ENCODE measurements around the gene WFIKKN1. TPM values are rescaled to one million over a fixed set of nuclear protein-coding genes. Genes with fewer than 3 reads are reported as not detected.
"Not testable (repeated sequence)": the region's sequence is repeated elsewhere in the genome, so short reads cannot be mapped to it uniquely, and the experiment has no call there.

Gene WFIKKN1
- total RNA-seq, 2 experiments from 2014 or later = 0.47 to 0.60 TPM

DNA sequence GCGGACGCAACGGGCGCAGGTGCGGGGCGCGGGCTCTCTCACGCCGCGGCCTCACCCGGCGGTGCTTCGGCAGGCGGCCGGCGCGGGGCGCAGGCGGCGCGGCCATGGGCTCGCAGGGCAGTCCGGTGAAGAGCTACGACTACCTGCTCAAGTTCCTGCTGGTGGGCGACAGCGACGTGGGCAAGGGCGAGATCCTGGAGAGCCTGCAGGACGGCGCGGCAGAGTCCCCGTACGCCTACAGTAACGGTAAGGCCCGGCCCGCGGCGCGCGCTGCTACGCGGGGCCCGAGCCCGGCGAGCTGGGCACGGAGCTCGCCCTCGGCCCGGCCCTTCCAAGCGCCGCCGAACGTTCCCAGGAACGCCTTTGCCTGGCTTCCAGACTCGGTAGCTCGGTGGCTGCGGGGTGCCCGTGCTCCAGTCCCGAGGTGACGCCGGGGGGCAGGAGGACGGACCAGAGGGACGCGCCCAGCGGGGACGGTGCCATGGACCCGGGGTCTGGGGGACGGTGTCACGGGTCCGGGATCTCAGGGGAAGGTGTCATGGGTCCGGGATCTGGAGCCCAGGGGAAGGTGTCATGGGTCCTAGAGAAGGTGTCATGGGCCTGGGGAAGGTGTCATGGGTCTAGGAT, 40.5 kb upstream of the WFIKKN1 start:
- H3K27me3 Mint-ChIP-seq = no peaks in the 10 kb centered on the region
- POLR2A ChIA-PET = interaction anchor here (1.0 to 1.3 kb wide), 2 partner anchors 8 to 46 kb away, joined by 5 read pairs; no protein-coding TSS in a partner anchor
- peak overlapping the region; percentile 83 for H3K4me3 Mint-ChIP-seq
- no peak for DNase-seq
- no peaks in the 10 kb centered on the region for H3K9me3 Mint-ChIP-seq
- peaks cover 19% of the 10 kb centered on the region for H3K4me1 Mint-ChIP-seq
- peak; percentile 2 for ATAC-seq (ENCODE audit: low read depth)
- H3K27ac Mint-ChIP-seq = peak overlapping the region; percentile 67
- no peaks in the 10 kb centered on the region for H3K36me3 Mint-ChIP-seq

DNA sequence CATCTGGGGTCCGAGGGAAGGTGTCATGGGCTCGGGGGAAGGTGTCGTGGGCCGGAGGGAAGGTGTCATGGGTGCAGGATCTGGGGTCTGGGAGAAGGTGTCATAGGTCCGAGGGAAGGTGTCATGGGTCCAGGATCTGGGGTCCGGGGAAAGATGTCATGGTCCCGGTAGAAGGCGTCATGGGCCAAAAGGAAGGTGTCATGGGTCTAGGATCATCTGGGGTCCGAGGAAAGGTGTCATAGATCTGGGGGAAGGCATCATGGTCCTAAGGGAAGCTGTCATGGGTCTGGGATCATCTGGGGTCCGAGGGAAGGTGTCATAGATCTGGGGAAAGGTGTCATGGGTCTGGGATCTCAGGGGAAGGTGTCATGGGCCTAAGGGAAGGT, 40.0 kb upstream of the WFIKKN1 start:
- Mint-ChIP-seq H3K36me3 (no peaks in the 10 kb centered on the region), H3K4me1 (peaks cover 19% of the 10 kb centered on the region), H3K9me3 (no peaks in the 10 kb centered on the region), H3K27me3 (no peaks in the 10 kb centered on the region), H3K4me3 (peak overlapping the region; percentile 83), H3K27ac (peak overlapping the region; percentile 67)
- DNase-seq (no peak), ATAC-seq (ENCODE audit: low read depth) (no peak)
- POLR2A ChIA-PET = interaction anchor here (1.0 to 1.3 kb wide), 2 partner anchors 8 to 46 kb away, joined by 5 read pairs; no protein-coding TSS in a partner anchor

DNA sequence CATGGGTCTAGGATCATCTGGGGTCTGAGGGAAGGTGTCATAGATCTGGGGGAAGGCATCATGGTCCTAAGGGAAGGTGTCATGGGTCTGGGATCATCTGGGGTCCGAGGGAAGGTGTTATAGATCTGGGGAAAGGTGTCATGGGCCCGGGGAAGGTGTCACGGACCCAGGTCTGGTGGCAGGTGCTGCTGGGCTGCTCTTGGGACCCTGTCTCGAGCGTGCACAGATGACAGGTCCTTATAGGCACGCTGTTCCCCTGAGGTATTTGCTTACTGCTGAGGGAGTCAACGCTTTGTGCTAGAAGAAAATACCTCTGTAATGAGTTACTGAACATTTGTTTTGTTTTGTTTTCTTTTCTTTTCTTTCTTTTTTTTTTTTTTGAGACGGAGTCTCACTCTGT, 39.6 kb upstream of the WFIKKN1 start:
- H3K4me1 Mint-ChIP-seq = peaks cover 19% of the 10 kb centered on the region
- DNase-seq (no peak), ATAC-seq (ENCODE audit: low read depth) (no peak)
- no peaks in the 10 kb centered on the region for H3K9me3 Mint-ChIP-seq
- no peaks in the 10 kb centered on the region for H3K36me3 Mint-ChIP-seq
- POLR2A ChIA-PET = no interaction called here
- peak overlapping the region; percentile 83 for H3K4me3 Mint-ChIP-seq
- peak overlapping the region; percentile 67 for H3K27ac Mint-ChIP-seq
- no peaks in the 10 kb centered on the region for H3K27me3 Mint-ChIP-seq

DNA sequence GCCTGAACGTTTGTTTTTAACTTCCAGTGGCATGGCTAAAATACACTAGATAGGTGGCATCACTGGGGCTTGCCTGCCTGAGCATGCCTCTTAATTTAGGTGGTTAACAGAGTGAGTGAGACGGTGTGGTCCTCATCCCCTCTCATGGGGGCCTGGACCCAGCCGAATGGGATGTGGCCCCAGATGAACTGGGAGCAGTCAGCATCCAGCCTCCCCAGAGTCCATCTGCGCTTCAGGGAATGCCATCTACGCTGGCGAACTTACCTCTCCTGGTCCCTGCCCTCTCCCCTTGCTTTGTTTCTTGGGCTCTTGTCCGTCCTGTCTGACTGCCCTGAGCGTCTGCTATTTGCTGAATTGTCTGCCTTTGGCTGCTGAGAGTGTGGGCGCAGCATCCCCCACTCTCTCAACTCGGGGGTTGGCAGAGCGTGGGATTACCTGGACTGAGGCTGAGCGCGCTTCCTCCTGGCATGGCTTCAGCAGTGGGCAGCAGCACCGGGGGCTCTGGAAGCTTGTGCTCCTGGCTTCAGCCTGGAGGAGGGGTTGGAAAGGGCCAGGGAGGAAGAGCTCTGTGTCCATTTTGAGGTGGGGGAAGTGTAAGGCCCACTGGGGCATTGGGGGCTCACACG, 38.8 kb upstream of the WFIKKN1 start:
- Mint-ChIP-seq H3K4me3 (no peak overlapping the region), H3K4me1 (peaks cover 17% of the 10 kb centered on the region), H3K27me3 (no peaks in the 10 kb centered on the region), H3K9me3 (no peaks in the 10 kb centered on the region), H3K27ac (no peak overlapping the region), H3K36me3 (peaks cover 5% of the 10 kb centered on the region)
- POLR2A ChIA-PET = no interaction called here
- DNase-seq (no peak), ATAC-seq (ENCODE audit: low read depth) (no peak)

DNA sequence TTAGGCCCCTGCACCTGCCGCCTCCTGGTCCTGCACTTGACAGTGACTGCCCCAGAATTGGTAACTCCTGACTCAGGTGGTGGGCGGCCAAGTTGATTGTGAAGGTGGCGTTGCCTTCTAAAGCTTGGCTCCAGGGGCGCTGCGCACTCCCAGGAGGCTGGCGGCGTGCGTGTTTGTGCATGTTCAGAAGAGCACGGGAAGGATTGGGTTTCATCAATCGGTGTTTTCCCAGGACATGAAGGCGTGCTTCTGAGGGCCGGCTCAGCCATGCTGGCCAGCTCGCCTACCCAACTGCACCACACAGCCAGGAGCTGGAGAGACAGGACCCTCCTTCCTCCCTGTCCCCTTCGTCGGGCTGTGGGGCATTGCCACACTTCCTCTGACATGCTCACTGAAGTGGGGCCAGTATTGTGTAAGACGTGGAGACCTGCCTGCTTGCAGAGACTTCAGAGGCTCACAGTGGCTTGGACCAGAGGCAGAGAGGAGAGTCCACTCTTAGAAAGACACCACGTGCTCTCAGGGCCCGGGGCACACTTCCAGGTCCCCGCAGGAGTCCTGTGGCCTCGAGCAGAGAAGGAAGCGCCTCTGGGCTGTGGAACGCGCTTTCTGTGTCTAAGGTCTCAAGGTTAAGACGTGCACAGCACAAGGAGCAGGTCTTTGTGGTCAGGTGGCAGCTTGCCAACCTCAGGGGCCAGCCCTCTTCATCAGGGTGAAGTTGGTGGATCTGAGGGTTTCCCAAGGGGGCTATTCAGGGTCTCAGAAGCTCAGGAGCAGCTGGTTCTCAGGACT, 38.1 kb upstream of the WFIKKN1 start:
- Mint-ChIP-seq H3K9me3 (no peaks in the 10 kb centered on the region), H3K4me1 (peaks cover 17% of the 10 kb centered on the region), H3K27me3 (no peaks in the 10 kb centered on the region), H3K36me3 (peaks cover 5% of the 10 kb centered on the region), H3K27ac (no peak overlapping the region), H3K4me3 (no peak overlapping the region)
- ATAC-seq (ENCODE audit: low read depth) (no peak), DNase-seq (no peak)
- POLR2A ChIA-PET = interaction anchor here (1.1 kb wide), 1 partner anchor 1372 kb away, joined by 3 read pairs; the partner anchor contains the start of gene RPS2

DNA sequence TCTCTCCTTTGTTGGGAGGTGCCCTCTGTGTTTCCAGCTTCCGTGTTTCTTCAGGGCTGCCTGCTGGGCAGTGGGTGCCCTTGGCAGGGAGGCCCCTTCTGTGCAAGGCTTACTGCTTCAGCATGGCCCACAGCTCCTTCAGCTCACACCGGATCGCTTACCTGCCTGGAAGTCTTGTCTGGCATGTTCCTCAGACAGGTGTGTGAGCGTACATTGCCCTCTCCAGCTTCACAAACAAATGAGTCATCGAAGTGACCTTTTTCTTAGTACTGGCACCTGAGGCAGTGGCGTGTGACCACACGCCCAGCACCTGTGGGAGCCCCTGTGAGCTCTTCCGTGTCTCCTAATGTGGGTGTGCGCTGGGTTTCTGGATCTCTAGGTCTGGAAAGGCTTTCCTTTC, 37.4 kb upstream of the WFIKKN1 start:
- POLR2A ChIA-PET = interaction anchor here (1.1 kb wide), 1 partner anchor 1372 kb away, joined by 3 read pairs; the partner anchor contains the start of gene RPS2
- Mint-ChIP-seq H3K36me3 (peaks cover 5% of the 10 kb centered on the region), H3K27me3 (no peaks in the 10 kb centered on the region), H3K4me3 (no peak overlapping the region), H3K4me1 (peaks cover 13% of the 10 kb centered on the region), H3K9me3 (no peaks in the 10 kb centered on the region), H3K27ac (no peak overlapping the region)
- no peak for ATAC-seq (ENCODE audit: low read depth)
- no peak for DNase-seq

DNA sequence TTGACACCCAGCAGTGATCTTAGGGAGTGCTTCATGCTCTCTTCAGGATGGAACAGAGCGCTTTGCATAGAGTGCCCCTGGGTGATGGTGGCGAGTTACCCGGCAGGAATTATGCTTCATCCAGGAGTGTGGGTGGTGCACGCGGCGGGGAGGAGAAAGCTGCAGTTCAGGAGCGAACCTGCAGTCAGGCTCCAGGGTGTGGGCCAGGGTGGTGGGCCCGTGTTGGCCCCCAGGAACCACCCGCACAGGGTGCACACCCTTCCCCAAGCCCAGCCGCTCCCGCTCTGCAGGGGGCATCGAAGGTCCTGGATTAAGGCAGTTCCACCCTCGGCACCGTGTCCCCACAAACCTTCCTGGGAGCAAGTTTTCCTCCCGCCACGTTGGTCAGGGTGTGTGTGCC, 37.0 kb upstream of the WFIKKN1 start:
- DNase-seq (no peak), ATAC-seq (ENCODE audit: low read depth) (no peak)
- Mint-ChIP-seq H3K27me3 (no peaks in the 10 kb centered on the region), H3K9me3 (no peaks in the 10 kb centered on the region), H3K4me1 (peaks cover 13% of the 10 kb centered on the region), H3K4me3 (no peak overlapping the region), H3K27ac (no peak overlapping the region), H3K36me3 (peaks cover 8% of the 10 kb centered on the region)
- POLR2A ChIA-PET = interaction anchor here (1.1 kb wide), 1 partner anchor 1371 kb away, joined by 3 read pairs; the partner anchor contains the start of gene RPS2

DNA sequence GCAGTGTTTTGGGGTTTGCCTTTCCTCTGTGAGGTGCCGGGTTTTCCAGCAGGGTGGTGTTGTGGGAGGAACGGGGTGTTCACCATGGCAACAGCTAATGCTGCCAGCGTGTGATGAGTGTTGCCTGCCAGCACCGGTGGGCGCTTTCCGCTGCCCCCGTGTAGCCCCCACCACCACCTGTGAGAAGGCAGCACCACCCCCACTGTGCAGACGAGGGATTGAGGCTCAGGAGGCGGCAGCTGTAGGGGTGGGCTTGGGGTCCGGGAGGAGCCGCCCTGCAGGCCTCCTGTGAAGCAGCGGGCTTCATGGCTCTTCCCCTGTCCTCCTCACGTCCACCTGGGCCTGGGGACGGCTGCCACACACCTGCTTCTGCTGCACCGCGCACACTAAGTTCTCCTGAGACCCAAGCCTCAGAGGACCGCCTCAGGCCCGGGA, 35.7 kb upstream of the WFIKKN1 start:
- H3K4me1 Mint-ChIP-seq = peaks cover 13% of the 10 kb centered on the region
- H3K36me3 Mint-ChIP-seq = peaks cover 9% of the 10 kb centered on the region
- no peak overlapping the region for H3K4me3 Mint-ChIP-seq
- POLR2A ChIA-PET = no interaction called here
- DNase-seq (no peak), ATAC-seq (ENCODE audit: low read depth) (no peak)
- H3K9me3 Mint-ChIP-seq = no peaks in the 10 kb centered on the region
- H3K27me3 Mint-ChIP-seq = no peaks in the 10 kb centered on the region
- H3K27ac Mint-ChIP-seq = no peak overlapping the region

DNA sequence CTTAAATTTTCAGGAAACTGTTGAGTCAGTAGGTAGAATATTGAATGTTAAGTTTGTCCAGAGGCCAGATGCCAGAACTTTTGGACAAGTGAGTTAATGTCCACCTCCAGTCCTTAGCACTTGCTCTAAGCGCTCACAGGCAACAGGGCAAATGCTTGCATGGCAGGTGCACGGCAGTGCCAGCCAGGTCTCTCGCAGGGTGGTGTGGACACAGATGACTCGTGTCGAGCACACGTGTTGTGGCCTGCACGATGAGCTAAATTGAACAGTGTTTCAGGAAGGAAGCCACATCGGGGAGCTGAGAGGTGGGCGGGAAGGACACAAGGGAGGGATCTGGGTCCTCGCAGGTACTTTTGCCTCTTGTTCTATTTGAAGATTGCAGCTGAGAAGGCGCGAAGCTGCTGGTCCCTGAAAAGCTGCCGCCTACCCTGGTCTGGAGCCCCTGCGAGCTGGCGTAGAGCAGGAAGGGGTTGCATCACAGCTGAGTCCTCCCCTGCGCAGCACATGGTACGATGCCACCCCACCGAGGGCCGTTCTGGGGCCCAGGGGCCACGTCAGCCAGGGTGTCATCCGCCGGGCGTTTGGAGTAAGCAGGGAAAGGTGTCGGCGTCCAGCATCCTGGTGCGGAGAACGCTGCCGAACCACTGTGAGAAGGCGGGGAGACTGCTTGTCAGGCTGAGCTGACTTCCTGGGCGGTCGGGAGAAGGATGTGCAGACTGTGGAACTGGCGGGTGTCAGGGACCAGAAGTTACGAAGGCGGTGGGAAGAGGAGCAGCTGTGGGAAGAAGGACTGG, 34.6 kb upstream of the WFIKKN1 start:
- H3K36me3 Mint-ChIP-seq = peaks cover 9% of the 10 kb centered on the region
- H3K27ac Mint-ChIP-seq = no peak overlapping the region
- no peak overlapping the region for H3K4me3 Mint-ChIP-seq
- POLR2A ChIA-PET = interaction anchor here (1.0 kb wide), 1 partner anchor 8 kb away, joined by 3 read pairs; no protein-coding TSS in a partner anchor
- DNase-seq (no peak), ATAC-seq (ENCODE audit: low read depth) (no peak)
- no peaks in the 10 kb centered on the region for H3K9me3 Mint-ChIP-seq
- peaks cover 7% of the 10 kb centered on the region for H3K4me1 Mint-ChIP-seq
- no peaks in the 10 kb centered on the region for H3K27me3 Mint-ChIP-seq

DNA sequence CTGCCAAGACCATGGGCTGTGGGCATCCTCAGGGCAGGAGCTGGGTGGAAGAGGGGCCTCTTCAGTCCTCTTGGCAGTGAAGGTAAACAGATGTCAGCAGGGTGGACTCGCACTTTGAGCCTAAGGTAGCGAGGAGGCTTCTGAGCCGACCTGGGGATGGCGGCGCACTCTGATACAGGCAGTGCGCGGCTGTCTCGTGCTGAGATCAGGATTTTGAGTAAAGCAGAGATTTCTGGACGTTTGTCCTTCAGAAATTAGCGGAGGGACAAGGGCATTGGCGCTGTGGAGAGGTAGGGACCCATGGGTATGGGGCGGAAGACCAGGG, 34.1 kb upstream of the WFIKKN1 start:
- Mint-ChIP-seq H3K36me3 (peaks cover 9% of the 10 kb centered on the region), H3K27ac (no peak overlapping the region), H3K9me3 (no peaks in the 10 kb centered on the region), H3K4me3 (no peak overlapping the region), H3K4me1 (peaks cover 6% of the 10 kb centered on the region), H3K27me3 (no peaks in the 10 kb centered on the region)
- POLR2A ChIA-PET = interaction anchor here (1.0 kb wide), 1 partner anchor 9 kb away, joined by 3 read pairs; no protein-coding TSS in a partner anchor
- ATAC-seq (ENCODE audit: low read depth) (no peak), DNase-seq (no peak)

DNA sequence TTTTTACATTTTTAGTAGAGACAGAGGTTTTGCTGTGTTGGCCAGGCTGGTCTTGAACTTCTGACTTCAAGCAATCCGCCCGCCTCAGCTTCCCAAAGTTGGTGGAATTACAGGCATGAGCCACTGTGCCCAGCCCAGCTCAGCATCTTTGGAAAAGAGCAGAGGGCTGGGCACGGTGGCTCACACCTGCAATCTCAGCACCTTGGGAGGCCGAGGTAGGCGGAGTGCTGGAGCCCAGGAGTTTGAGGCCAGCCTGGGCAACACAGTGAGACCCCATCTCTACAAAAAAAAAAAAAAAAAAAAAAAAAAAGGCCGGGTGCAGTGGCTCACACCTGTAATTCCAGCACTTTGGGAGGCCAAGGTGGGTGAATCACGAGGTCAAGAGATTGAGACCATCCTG, 33.1 kb upstream of the WFIKKN1 start:
- POLR2A ChIA-PET, DNase-seq: not testable (repeated sequence)

DNA sequence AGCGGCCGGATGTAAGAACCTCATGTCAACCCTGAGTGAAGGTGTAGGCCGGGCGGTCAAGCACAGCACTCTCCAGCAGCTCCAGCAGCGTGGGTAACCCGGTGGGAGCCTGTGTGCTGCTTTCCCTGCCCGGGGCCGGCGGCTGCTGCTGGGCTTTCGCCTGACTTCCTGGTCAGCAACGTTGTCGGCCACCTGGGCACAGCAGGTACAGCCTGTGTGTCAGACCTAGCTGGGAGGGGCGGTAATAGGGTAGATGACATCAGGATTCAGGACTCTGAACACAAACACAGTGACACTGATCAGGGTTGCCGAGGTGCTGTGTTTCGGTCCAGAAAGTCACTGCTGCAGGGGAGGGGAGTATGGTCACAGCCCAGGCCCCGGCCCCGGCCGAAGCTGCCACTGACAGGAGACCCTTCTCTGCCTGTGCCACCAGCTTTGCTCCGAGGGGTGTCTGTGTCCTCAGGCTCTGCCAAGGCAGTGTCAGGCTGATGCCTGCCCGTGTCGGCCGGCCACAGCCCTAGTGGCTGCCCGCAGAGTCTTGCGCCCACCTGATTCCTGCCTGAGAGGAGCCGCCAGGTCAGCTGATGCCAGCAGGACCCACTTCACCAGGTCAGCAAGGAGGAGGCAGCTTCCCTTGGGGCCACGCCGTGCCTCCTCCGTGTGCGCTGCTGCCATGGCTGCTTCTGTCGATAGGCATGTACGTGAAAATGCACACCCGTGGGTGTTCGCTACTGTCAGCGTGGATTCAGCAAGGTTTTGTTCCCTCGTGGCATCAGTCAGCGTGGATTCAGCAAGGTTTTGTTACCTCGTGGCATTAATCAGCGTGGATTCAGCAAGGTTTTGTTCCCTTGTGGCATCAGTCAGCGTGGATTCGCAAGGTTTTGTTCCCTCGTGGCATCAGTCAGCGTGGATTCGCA, 31.7 kb upstream of the WFIKKN1 start:
- POLR2A ChIA-PET = interaction anchor here (0.9 kb wide), 1 partner anchor 9 kb away, joined by 5 read pairs; the partner anchor contains the start of gene RAB40C
- no peak overlapping the region for H3K27ac Mint-ChIP-seq
- H3K27me3 Mint-ChIP-seq = no peaks in the 10 kb centered on the region

More for the DNA sequence above, 33.1 kb upstream of the WFIKKN1 start:
- H3K36me3 Mint-ChIP-seq; H3K4me1 Mint-ChIP-seq; H3K4me3 Mint-ChIP-seq; H3K27ac Mint-ChIP-seq; H3K27me3 Mint-ChIP-seq; H3K9me3 Mint-ChIP-seq; ATAC-seq (ENCODE audit: low read depth): not testable (repeated sequence)

More for the DNA sequence above, 31.7 kb upstream of the WFIKKN1 start:
- ATAC-seq (ENCODE audit: low read depth) (no peak), DNase-seq (no peak)
- no peaks in the 10 kb centered on the region for H3K9me3 Mint-ChIP-seq
- peaks cover 9% of the 10 kb centered on the region for H3K36me3 Mint-ChIP-seq
- H3K4me1 Mint-ChIP-seq = peaks cover 3% of the 10 kb centered on the region
- no peak overlapping the region for H3K4me3 Mint-ChIP-seq
